ENCODE data around the gene DLD.

- no peak for TF ChIP-seq ZFX (CRISPR knock-in tag; IDR thresholded peaks at IDR 0.05; ENCODE audit: low read depth)
- TF ChIP-seq EED (CRISPR knock-in tag; IDR thresholded peaks at IDR 0.05), result no peak
- TF ChIP-seq, protein P1, sequence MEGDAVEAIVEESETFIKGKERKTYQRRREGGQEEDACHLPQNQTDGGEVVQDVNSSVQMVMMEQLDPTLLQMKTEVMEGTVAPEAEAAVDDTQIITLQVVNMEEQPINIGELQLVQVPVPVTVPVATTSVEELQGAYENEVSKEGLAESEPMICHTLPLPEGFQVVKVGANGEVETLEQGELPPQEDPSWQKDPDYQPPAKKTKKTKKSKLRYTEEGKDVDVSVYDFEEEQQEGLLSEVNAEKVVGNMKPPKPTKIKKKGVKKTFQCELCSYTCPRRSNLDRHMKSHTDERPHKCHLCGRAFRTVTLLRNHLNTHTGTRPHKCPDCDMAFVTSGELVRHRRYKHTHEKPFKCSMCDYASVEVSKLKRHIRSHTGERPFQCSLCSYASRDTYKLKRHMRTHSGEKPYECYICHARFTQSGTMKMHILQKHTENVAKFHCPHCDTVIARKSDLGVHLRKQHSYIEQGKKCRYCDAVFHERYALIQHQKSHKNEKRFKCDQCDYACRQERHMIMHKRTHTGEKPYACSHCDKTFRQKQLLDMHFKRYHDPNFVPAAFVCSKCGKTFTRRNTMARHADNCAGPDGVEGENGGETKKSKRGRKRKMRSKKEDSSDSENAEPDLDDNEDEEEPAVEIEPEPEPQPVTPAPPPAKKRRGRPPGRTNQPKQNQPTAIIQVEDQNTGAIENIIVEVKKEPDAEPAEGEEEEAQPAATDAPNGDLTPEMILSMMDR (CRISPR knock-in tag; IDR thresholded peaks at IDR 0.05), result no peak
- no peak for TF ChIP-seq ZUFSP (CRISPR knock-in tag; IDR thresholded peaks at IDR 0.05; ENCODE audit: borderline replicate concordance)
- no peak for TF ChIP-seq ARNT (IDR thresholded peaks at IDR 0.05)
- no peak for TF ChIP-seq NFIC (IDR thresholded peaks at IDR 0.05; ENCODE audit: low read length)
- TF ChIP-seq SMC3 (IDR thresholded peaks at IDR 0.05; ENCODE audit: low read length), result no peak
- TF ChIP-seq, protein P2, sequence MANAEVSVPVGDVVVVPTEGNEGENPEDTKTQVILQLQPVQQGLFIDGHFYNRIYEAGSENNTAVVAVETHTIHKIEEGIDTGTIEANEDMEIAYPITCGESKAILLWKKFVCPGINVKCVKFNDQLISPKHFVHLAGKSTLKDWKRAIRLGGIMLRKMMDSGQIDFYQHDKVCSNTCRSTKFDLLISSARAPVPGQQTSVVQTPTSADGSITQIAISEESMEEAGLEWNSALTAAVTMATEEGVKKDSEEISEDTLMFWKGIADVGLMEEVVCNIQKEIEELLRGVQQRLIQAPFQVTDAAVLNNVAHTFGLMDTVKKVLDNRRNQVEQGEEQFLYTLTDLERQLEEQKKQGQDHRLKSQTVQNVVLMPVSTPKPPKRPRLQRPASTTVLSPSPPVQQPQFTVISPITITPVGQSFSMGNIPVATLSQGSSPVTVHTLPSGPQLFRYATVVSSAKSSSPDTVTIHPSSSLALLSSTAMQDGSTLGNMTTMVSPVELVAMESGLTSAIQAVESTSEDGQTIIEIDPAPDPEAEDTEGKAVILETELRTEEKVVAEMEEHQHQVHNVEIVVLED (CRISPR knock-in tag; IDR thresholded peaks at IDR 0.05; ENCODE audit: borderline replicate concordance), result no peak
- TF ChIP-seq EZH2 (conservative IDR thresholded peaks at IDR 0.05; ENCODE audit: low read depth, low read length), result no peak
- TF ChIP-seq TARDBP (CRISPR knock-in tag; IDR thresholded peaks at IDR 0.05), result no peak
These were observed 50.0 kb downstream of the DLD start for GRCh38 chr7:107940951-107941350.

Data from HepG2 (cell line).